GM23248 (cell line): ENCODE measurements around the gene INPP5A.
"Not testable (repeated sequence)": the region's sequence is repeated elsewhere in the genome, so short reads cannot be mapped to it uniquely, and the experiment has no call there.

Experiments used
- EZH2 ChIP-seq: fragments of 200-600 bp; sonication (generic); IDR thresholded peaks from 2 replicates; pipeline ENCODE4 v1.6.1; 2018; ENCODE audit warnings: antibody characterized with exemption, mild to moderate bottlenecking; ENCODE audit not compliant: insufficient read depth, poor library complexity, severe bottlenecking
- EZH2phosphoT487 ChIP-seq: fragments of 200-600 bp; sonication (generic); IDR thresholded peaks from 2 replicates; pipeline ENCODE4 v1.6.1; 2018; ENCODE audit warnings: antibody characterized with exemption, moderate library complexity, mild to moderate bottlenecking, low read depth; ENCODE audit not compliant: insufficient read depth

DNA sequence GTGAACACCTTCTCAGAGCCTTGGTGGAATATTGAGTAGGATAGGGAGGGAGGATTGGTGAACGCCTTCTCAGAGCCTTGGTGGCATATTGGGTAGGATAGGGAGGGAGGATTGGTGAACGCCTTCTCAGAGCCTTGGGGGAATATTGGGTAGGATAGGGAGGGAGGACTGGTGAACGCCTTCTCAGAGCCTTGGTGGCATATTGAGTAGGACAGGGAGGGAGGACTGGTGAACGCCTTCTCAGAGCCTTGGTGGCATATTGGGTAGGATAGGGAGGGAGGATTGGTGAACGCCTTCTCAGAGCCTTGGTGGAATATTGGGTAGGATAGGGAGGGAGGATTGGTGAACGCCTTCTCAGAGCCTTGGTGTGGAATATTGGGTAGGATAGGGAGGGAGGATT, 15.0 kb downstream of the INPP5A start:
- TF ChIP-seq EZH2, EZH2phosphoT487: not testable (repeated sequence)
